Transverse colon (tissue), 3 donors: ENCODE data around the gene UMAD1.

Experiments used
- EP300 ChIP-seq: sonication (generic); formaldehyde crosslinking; IDR thresholded peaks from one replicate; pipeline ENCODE4 v1.6.1; 2017; ENCODE audit warnings: antibody characterized with exemption, low read depth
- POLR2A ChIP-seq: fragments of 450-650 bp; IDR thresholded peaks from one replicate; pipeline ENCODE4 v1.6.1; 2016; ENCODE audit warnings: antibody characterized with exemption, mild to moderate bottlenecking, moderate library complexity
- TF ChIP-seq, protein P1 (sequence below), 5 experiments: fragments of 200-600 bp in 3 of 5; fragments of 450-650 bp in 2 of 5; sonication (generic) in 3 of 5; IDR thresholded peaks; 1 replicate in 2 of 5; 2 replicates in 3 of 5; pipeline ENCODE4 v1.5.1; 2016 to 2017; ENCODE audit warnings: antibody characterized with exemption in 5 of 5, inconsistent platforms in 3 of 5, mild to moderate bottlenecking in 2 of 5, moderate library complexity in 1 of 5

DNA sequence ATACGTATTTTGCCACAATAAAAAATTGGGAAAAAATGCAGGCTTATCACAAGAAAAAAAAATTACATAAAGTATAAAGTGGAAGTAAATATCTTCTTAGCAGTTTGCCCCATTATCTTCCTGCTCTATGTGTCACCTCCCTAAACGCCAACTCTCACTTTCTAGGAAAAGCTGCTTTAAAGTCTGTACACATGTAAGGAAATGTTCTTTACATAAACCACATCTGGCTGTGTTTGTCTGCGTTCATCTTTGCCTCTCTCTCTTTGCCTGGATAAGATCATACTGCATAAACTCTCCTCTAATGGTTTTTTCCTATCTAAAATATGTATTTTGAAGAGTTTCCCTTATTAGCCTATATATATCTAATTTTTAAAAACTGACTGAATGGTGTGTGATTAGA lies 23.0 kb upstream of the UMAD1 start:
- TF ChIP-seq, protein P1, sequence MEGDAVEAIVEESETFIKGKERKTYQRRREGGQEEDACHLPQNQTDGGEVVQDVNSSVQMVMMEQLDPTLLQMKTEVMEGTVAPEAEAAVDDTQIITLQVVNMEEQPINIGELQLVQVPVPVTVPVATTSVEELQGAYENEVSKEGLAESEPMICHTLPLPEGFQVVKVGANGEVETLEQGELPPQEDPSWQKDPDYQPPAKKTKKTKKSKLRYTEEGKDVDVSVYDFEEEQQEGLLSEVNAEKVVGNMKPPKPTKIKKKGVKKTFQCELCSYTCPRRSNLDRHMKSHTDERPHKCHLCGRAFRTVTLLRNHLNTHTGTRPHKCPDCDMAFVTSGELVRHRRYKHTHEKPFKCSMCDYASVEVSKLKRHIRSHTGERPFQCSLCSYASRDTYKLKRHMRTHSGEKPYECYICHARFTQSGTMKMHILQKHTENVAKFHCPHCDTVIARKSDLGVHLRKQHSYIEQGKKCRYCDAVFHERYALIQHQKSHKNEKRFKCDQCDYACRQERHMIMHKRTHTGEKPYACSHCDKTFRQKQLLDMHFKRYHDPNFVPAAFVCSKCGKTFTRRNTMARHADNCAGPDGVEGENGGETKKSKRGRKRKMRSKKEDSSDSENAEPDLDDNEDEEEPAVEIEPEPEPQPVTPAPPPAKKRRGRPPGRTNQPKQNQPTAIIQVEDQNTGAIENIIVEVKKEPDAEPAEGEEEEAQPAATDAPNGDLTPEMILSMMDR (IDR thresholded peaks at IDR 0.05), result no peak
- TF ChIP-seq EP300, result no peak
- no peak for TF ChIP-seq POLR2A
